Endothelial cell of umbilical vein (primary cell): ENCODE results near the gene SUGP2. TPM values are rescaled to one million over a fixed set of nuclear protein-coding genes. Genes with fewer than 3 reads are reported as not detected.

Experiments used
- BruUV-seq: library from RNA; stranded (reverse); fragments of 400-500 nt; replicated peaks from 2 replicates; lab custom pipeline; 2021; lab: Mats Ljungman, UMichigan
- CTCF ChIA-PET: fragments of 300-600, 350-600 bp; sonication (Branson Sonifier 250); formaldehyde crosslinking; loops from one replicate; lab custom pipeline; 2021; ENCODE audit warnings: antibody characterized with exemption, inconsistent platforms; lab: Charles Lee
- POLR2A ChIA-PET: fragments of 300-600, 350-600 bp; sonication (Branson Sonifier 250); formaldehyde crosslinking; loops from one replicate; lab custom pipeline; 2021; ENCODE audit warnings: antibody characterized with exemption, inconsistent platforms; lab: Charles Lee
- DNase-seq: peaks from one replicate; pipeline ENCODE4 v3.0.0-alpha.2; 2011; ENCODE audit warnings: low read depth, low spot score
- FAIRE-seq: peaks from 2 replicates; lab custom pipeline; 2011; peaks lifted over from hg19 to GRCh38; lab: Jason Lieb, UNC
- H2AFZ ChIP-seq: 2 replicates; pipeline ENCODE4 v1.6.0; 2012; ENCODE audit warnings: low read depth, low read length, control low read depth, inconsistent platforms
- H3K27ac ChIP-seq: 2 replicates; pipeline ENCODE4 v1.5.1; 2011; ENCODE audit warnings: low read depth, mild to moderate bottlenecking, control low read depth, low read length, moderate library complexity; ENCODE audit not compliant: insufficient read depth
- H3K27me3 ChIP-seq, 2 experiments: 2 replicates each; pipeline versions ENCODE4 v1.6.0 to v1.6.1; 2011; ENCODE audit warnings: low read length in 2 of 2, mixed read lengths in 1 of 2; ENCODE audit not compliant: control insufficient read depth in 2 of 2, insufficient read depth in 2 of 2
- H3K36me3 ChIP-seq, 2 experiments: 2 replicates in 1 of 2; 3 replicates in 1 of 2; pipeline ENCODE4 v1.5.1; 2011; ENCODE audit warnings: low read length in 2 of 2, mild to moderate bottlenecking in 1 of 2, moderate library complexity in 1 of 2; ENCODE audit not compliant: control insufficient read depth in 2 of 2, insufficient read depth in 2 of 2; ENCODE audit errors: extremely low read depth in 1 of 2
- H3K4me1 ChIP-seq: 3 replicates; pipeline ENCODE4 v1.5.1; 2011; ENCODE audit warnings: mild to moderate bottlenecking, low read length; ENCODE audit not compliant: control insufficient read depth, insufficient read depth; ENCODE audit errors: extremely low read depth
- H3K4me2 ChIP-seq: 2 replicates; pipeline ENCODE4 v1.6.1; 2011; ENCODE audit warnings: low read length, control low read depth, mixed read lengths; ENCODE audit not compliant: insufficient read depth
- H3K4me3 ChIP-seq, 3 experiments: fragments of 200-600 bp in 1 of 3; sonication (generic), shearing (Covaris generic) in 1 of 3; replicated peaks in 1 of 3; 2 replicates each; pipeline ENCODE4 v1.5.1; 2011 to 2016; ENCODE audit warnings: control low read depth in 3 of 3, low read length in 3 of 3, mild to moderate bottlenecking in 2 of 3, inconsistent platforms in 1 of 3, low read depth in 1 of 3, moderate library complexity in 1 of 3; ENCODE audit not compliant: insufficient read depth in 1 of 3
- H3K79me2 ChIP-seq: 2 replicates; pipeline ENCODE4 v1.6.0; 2012; ENCODE audit warnings: low read length, inconsistent platforms; ENCODE audit not compliant: control insufficient read depth, insufficient read depth
- H3K9ac ChIP-seq: replicated peaks from 2 replicates; pipeline ENCODE3; 2011; ENCODE audit warnings: low read length, control low read depth; ENCODE audit not compliant: insufficient read depth; ENCODE audit errors: extremely low read depth
- H3K9me1 ChIP-seq: replicated peaks from 3 replicates; pipeline ENCODE4 v1.6.0; 2011; ENCODE audit warnings: mild to moderate bottlenecking, low read length; ENCODE audit not compliant: control insufficient read depth, insufficient read depth; ENCODE audit errors: extremely low read depth
- H3K9me3 ChIP-seq: replicated peaks from 2 replicates; pipeline ENCODE4 v1.5.1; 2012; ENCODE audit warnings: low read length, inconsistent platforms; ENCODE audit not compliant: control insufficient read depth, insufficient read depth
- H4K20me1 ChIP-seq: replicated peaks from 2 replicates; pipeline ENCODE3; 2011; ENCODE audit warnings: mild to moderate bottlenecking, low read length; ENCODE audit not compliant: control insufficient read depth, insufficient read depth; ENCODE audit errors: extremely low read depth
- CTCF ChIP-seq, 2 donors: IDR thresholded peaks; 1 replicate in 1 of 2; 2 replicates in 1 of 2; pipeline ENCODE4 v1.5.1; 2011; ENCODE audit warnings: low read length in 2 of 2, mild to moderate bottlenecking in 2 of 2, moderate library complexity in 2 of 2, control low read depth in 1 of 2, inconsistent platforms in 1 of 2, low read depth in 1 of 2; ENCODE audit not compliant: insufficient read depth in 1 of 2; ENCODE audit errors: extremely low read depth in 1 of 2
- EZH2 ChIP-seq: IDR thresholded peaks from 2 replicates; pipeline ENCODE4 v1.6.1; 2012; ENCODE audit warnings: borderline replicate concordance, low read depth, mild to moderate bottlenecking, moderate library complexity, low read length, inconsistent platforms; ENCODE audit not compliant: severe bottlenecking
- FOS ChIP-seq: IDR thresholded peaks from 2 replicates; pipeline ENCODE4 v1.6.1; 2011; ENCODE audit warnings: mild to moderate bottlenecking, low read length, moderate library complexity, borderline replicate concordance; ENCODE audit not compliant: insufficient read depth
- GATA2 ChIP-seq: IDR thresholded peaks from 2 replicates; pipeline ENCODE4 v1.7.0; 2011; ENCODE audit warnings: low read depth, mild to moderate bottlenecking, moderate library complexity, mixed read lengths, low read length; ENCODE audit not compliant: insufficient read length, insufficient read depth
- JUN ChIP-seq: IDR thresholded peaks from 2 replicates; pipeline ENCODE4 v1.6.1; 2011; ENCODE audit warnings: borderline replicate concordance, low read depth; ENCODE audit not compliant: insufficient read length, insufficient read depth
- MAX ChIP-seq: IDR thresholded peaks from 2 replicates; pipeline ENCODE4 v1.6.1; 2011; ENCODE audit not compliant: insufficient read depth, insufficient read length
- MYC ChIP-seq: IDR thresholded peaks from one replicate; pipeline ENCODE4 v1.6.1; 2011; ENCODE audit warnings: mild to moderate bottlenecking, low read depth, low read length
- POLR2A ChIP-seq: IDR thresholded peaks from 2 replicates; pipeline ENCODE4 v1.6.1; 2012; ENCODE audit warnings: low read depth, mild to moderate bottlenecking, control low read depth, low read length
- POLR2AphosphoS5 ChIP-seq: IDR thresholded peaks from 2 replicates; pipeline ENCODE4 v1.6.1; 2012; ENCODE audit warnings: low read depth, mild to moderate bottlenecking, control low read depth, low read length, moderate library complexity; ENCODE audit not compliant: insufficient read depth
- dilution Hi-C: fragments of 300-500 bp; cut with MboI; formaldehyde crosslinking; loops from one replicate; pipeline ENCODE4 v1.15.0; 2019; ENCODE audit warnings: low sequenced_read_pairs; ENCODE audit not compliant: extremely low pct_ligation_motif_present
- intact Hi-C: fragments of 100-400 bp; cut with micrococcal nuclease; formaldehyde crosslinking; loops from one replicate; pipeline ENCODE4 v1.10.0; 2022
- polyA plus RNA-seq, 4 experiments: library from polyadenylated mRNA; depleted of rRNA in 3 of 4; stranded (reverse) in 3 of 4; unstranded in 1 of 4; fragments of >200 nt; gene quantifications; 2 replicates each; pipeline versions ENCODE4 v1.2.1 to v1.2.3, GENCODE V29; 2011 to 2012; ENCODE audit warnings: missing spikeins in 1 of 4
- total RNA-seq: library from RNA; stranded (reverse); gene quantifications from 2 replicates; pipeline ENCODE4 v1.2.3, GENCODE V29; 2021

Gene SUGP2
- total and polyA plus RNA-seq, 2 donors (not counting 3 experiments of a cell fraction or from before 2014, with no cell fraction given) = 44.6 to 79.7 TPM

- no peak overlapping the region for H2AFZ ChIP-seq
- no peak overlapping the region for H3K9ac ChIP-seq
- H3K4me1 ChIP-seq = no peaks in the 10 kb centered on the region
- dilution Hi-C loops = no loop called here
- H3K27me3 ChIP-seq = no peaks in the 10 kb centered on the region
- H3K9me3 ChIP-seq = no peaks in the 10 kb centered on the region
- H3K9me1 ChIP-seq = no peaks in the 10 kb centered on the region
- no peak for FAIRE-seq
- H3K4me3 ChIP-seq = no peak overlapping the region
- ChIA-PET CTCF (interaction anchor here (1.0 kb wide), 1 partner anchor 27 kb away, joined by 4 read pairs; no protein-coding TSS in a partner anchor), POLR2A (interaction anchor here (0.9 kb wide), 1 partner anchor 22 kb away, joined by 3 read pairs; no protein-coding TSS in a partner anchor)
- H4K20me1 ChIP-seq = no peaks in the 10 kb centered on the region
- no TSS peak for BruUV-seq
- H3K79me2 ChIP-seq = no peaks in the 10 kb centered on the region
- DNase-seq = no peak
- H3K4me2 ChIP-seq = no peak overlapping the region
- TF ChIP-seq JUN (no peak), POLR2A (no peak), MAX (no peak)
- intact Hi-C loops = no loop called here
- no peak overlapping the region for H3K27ac ChIP-seq
- no peaks in the 10 kb centered on the region for H3K36me3 ChIP-seq
These were observed 72.9 kb downstream of the SUGP2 start for GRCh38 chr19:18960370-18960769.

- H2AFZ ChIP-seq = no peak overlapping the region
- H3K36me3 ChIP-seq = no peaks in the 10 kb centered on the region
- POLR2A ChIA-PET = no interaction called here
- DNase-seq (no peak), FAIRE-seq (no peak)
- no peaks in the 10 kb centered on the region for H4K20me1 ChIP-seq
- CTCF ChIA-PET = no interaction called here
- H3K9me1 ChIP-seq = no peaks in the 10 kb centered on the region
- no peaks in the 10 kb centered on the region for H3K4me1 ChIP-seq
- H3K27me3 ChIP-seq = no peaks in the 10 kb centered on the region
- TF ChIP-seq MYC (no peak), JUN (no peak), CTCF (IDR thresholded peaks at IDR 0.05; ENCODE audit: extremely low read depth in 1 of 2, insufficient read depth in 1 of 2, low read depth in 1 of 2, low read length in 2 of 2) (no peak), GATA2 (no peak), EZH2 (no peak), POLR2AphosphoS5 (no peak), POLR2A (no peak), FOS (no peak), MAX (no peak)
- H3K4me2 ChIP-seq = no peak overlapping the region
- BruUV-seq = no TSS peak
- H3K9ac ChIP-seq = no peak overlapping the region
- H3K9me3 ChIP-seq = no peaks in the 10 kb centered on the region
- no peak overlapping the region for H3K4me3 ChIP-seq
- intact Hi-C loops = no loop called here
- H3K27ac ChIP-seq = no peak overlapping the region
- H3K79me2 ChIP-seq = no peaks in the 10 kb centered on the region
- dilution Hi-C loops = no loop called here
These were observed 78.3 kb downstream of the SUGP2 start for GRCh38 chr19:18955042-18955441.
